Measurements from ENCODE around the gene POU2F2. TPM values are rescaled to one million over a fixed set of nuclear protein-coding genes. Genes with fewer than 3 reads are reported as not detected.

POU2F2 gene
- total RNA-seq, 2 donors from 2014 or later: 1.8 to 2.6 TPM

DNA sequence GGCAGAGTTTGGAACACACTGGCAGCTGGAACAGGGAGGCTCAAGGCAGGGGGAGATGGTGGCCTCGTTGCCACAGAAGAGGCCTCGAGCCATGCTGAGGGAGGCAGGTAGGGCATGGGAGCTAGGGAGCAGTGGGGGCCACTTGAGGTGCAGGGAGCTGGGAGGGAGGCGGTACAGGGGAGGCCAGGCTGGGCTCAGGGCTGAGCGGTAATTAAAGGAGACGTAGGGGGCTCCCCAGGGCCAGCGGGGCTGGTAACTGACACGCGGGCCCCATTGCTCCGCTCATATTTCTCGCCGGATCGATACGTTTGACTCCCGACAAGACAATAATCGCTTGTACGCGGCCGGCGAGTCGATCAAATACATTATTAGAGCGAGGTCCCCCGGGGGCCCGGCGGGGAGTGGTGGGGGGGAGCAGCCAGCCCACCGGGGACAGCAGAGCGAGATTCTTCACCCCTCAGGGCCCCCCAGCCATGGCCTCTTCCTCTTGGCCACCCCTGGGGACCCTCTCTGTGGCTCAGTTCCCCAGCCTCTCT lies 2.4 kb upstream of the POU2F2 start:
- Mint-ChIP-seq H3K9me3 (no peaks in the 10 kb centered on the region), H3K4me1 (peaks cover 3% of the 10 kb centered on the region), H3K27ac (no peak overlapping the region), H3K36me3 (ENCODE audit: low read depth) (no peaks in the 10 kb centered on the region), H3K27me3 (ENCODE audit: insufficient read depth) (peaks cover 55% of the 10 kb centered on the region), H3K4me3 (no peak overlapping the region)
- no peaks in the 10 kb centered on the region for H3K36me3 ChIP-seq (ENCODE audit: control insufficient read depth, insufficient read depth, low read length)
- DNase-seq: peak; percentile 47
- no peaks in the 10 kb centered on the region for H3K4me1 ChIP-seq (ENCODE audit: control insufficient read depth, insufficient read depth, low read length)
- peaks cover 47% of the 10 kb centered on the region for H3K27me3 ChIP-seq (ENCODE audit: control insufficient read depth, insufficient read depth, low read length, poor library complexity, severe bottlenecking)
- TF ChIP-seq CTCF (conservative IDR thresholded peaks at IDR 0.05): no peak
- no peak overlapping the region for H3K4me3 ChIP-seq (ENCODE audit: low read length)
- WGBS, 2 experiments (ENCODE audit: insufficient coverage in 1 of 2, insufficient read length in 1 of 2): 85 to 89% methylated on average over 10 to 26 of the region's 26 CpGs
- H3K9me3 ChIP-seq (ENCODE audit: control insufficient read depth, low read length): no peaks in the 10 kb centered on the region
- H3K27ac ChIP-seq (ENCODE audit: low read depth, low read length): no peak overlapping the region
- H3K9ac ChIP-seq (ENCODE audit: extremely low read depth, low read length, poor library complexity, severe bottlenecking): no peak overlapping the region

DNA sequence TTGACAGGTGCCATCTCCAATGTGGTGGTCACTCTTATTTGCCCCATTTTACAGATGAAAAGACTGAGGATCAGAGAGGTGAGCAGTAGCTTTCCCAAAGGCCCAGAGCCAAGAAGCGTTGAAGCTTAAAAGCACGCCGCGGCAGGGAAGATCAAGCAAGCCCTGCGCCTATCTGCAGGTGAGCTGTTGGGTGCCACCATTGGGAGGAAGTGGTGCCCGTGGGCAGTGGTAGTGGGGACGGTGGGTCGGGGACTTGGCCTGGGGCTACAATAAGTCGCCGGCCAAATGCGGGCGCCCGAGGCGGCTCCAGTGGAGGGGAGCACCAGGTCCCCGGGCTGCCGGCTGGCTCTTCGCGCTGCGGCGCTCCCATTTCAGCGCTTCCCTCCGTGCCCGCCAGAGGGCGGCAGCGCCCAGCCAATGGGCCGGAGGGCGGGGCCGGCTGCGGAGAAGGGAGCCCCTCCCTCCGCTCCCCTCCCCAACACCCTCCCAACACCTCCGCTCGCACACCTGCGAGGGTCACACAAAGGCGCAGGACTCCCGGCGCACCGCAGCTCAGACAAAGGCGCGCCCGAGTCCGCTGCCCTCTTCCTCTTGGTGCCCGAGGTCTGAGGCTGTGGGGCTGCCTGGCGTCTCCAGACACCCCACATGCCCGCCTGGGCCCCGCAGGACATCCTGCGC lies 744 bp upstream of the POU2F2 start:
- H3K9ac ChIP-seq (ENCODE audit: extremely low read depth, low read length, poor library complexity, severe bottlenecking): no peak overlapping the region
- H3K27me3 ChIP-seq (ENCODE audit: control insufficient read depth, insufficient read depth, low read length, poor library complexity, severe bottlenecking): peaks cover 36% of the 10 kb centered on the region
- 0 to 10% methylated on average over 4 to 46 of the region's 46 CpGs for WGBS, 2 experiments (ENCODE audit: insufficient coverage in 1 of 2, insufficient read length in 1 of 2)
- Mint-ChIP-seq H3K4me1 (peaks cover 3% of the 10 kb centered on the region), H3K36me3 (ENCODE audit: low read depth) (no peaks in the 10 kb centered on the region), H3K27me3 (ENCODE audit: insufficient read depth) (peaks cover 47% of the 10 kb centered on the region), H3K27ac (no peak overlapping the region), H3K4me3 (peak overlapping the region; percentile 36), H3K9me3 (no peaks in the 10 kb centered on the region)
- H3K4me3 ChIP-seq (ENCODE audit: low read length): peak overlapping the region; percentile 49
- no peaks in the 10 kb centered on the region for H3K9me3 ChIP-seq (ENCODE audit: control insufficient read depth, low read length)
- peak; percentile 95 for DNase-seq
- H3K27ac ChIP-seq (ENCODE audit: low read depth, low read length): no peak overlapping the region
- H3K36me3 ChIP-seq (ENCODE audit: control insufficient read depth, insufficient read depth, low read length): no peaks in the 10 kb centered on the region
- no peaks in the 10 kb centered on the region for H3K4me1 ChIP-seq (ENCODE audit: control insufficient read depth, insufficient read depth, low read length)
- peak; percentile 99 for TF ChIP-seq CTCF (conservative IDR thresholded peaks at IDR 0.05)

GRCh38 chr19:42131149-42132029 lies 857 bp downstream of the POU2F2 start:
- peaks cover 3% of the 10 kb centered on the region for H3K4me1 Mint-ChIP-seq
- TF ChIP-seq CTCF (conservative IDR thresholded peaks at IDR 0.05): no peak
- no peaks in the 10 kb centered on the region for H3K9me3 ChIP-seq (ENCODE audit: control insufficient read depth, low read length)
- no peaks in the 10 kb centered on the region for H3K4me1 ChIP-seq (ENCODE audit: control insufficient read depth, insufficient read depth, low read length)
- peaks cover 42% of the 10 kb centered on the region for H3K27me3 Mint-ChIP-seq (ENCODE audit: insufficient read depth)
- peaks cover 32% of the 10 kb centered on the region for H3K27me3 ChIP-seq (ENCODE audit: control insufficient read depth, insufficient read depth, low read length, poor library complexity, severe bottlenecking)
- no peaks in the 10 kb centered on the region for H3K36me3 ChIP-seq (ENCODE audit: control insufficient read depth, insufficient read depth, low read length)
- no peak overlapping the region for H3K27ac Mint-ChIP-seq
- no peak overlapping the region for H3K27ac ChIP-seq (ENCODE audit: low read depth, low read length)
- H3K9me3 Mint-ChIP-seq: no peaks in the 10 kb centered on the region
- H3K4me3 ChIP-seq (ENCODE audit: low read length): no peak overlapping the region
- DNase-seq: no peak
- peak overlapping the region; percentile 36 for H3K4me3 Mint-ChIP-seq
- no peaks in the 10 kb centered on the region for H3K36me3 Mint-ChIP-seq (ENCODE audit: low read depth)
- H3K9ac ChIP-seq (ENCODE audit: extremely low read depth, low read length, poor library complexity, severe bottlenecking): no peak overlapping the region
- WGBS, 2 experiments (ENCODE audit: insufficient coverage in 1 of 2, insufficient read length in 1 of 2): 85 to 87% methylated on average over 3 to 6 of the region's 6 CpGs

Measured in endodermal cell (in vitro differentiated cells).